SU-DHL-6 (cell line): ENCODE measurements around the gene PPP1R3D.
"Not testable (repeated sequence)": the region's sequence is repeated elsewhere in the genome, so short reads cannot be mapped to it uniquely, and the experiment has no call there.

Experiments used
- H2AFZ ChIP-seq: fragments of 200-600 bp; sonication (generic); 2 replicates; pipeline ENCODE4 v1.6.1; 2014; ENCODE audit warnings: low read depth, mild to moderate bottlenecking, moderate library complexity, mixed read lengths, antibody characterized with exemption, low read length; ENCODE audit not compliant: severe bottlenecking
- H3F3A ChIP-seq: fragments of 200-600 bp; shearing (Covaris generic); 2 replicates; pipeline ENCODE4 v1.6.0; 2016; ENCODE audit warnings: antibody characterized with exemption, mild to moderate bottlenecking; ENCODE audit not compliant: insufficient read depth
- H3K27ac ChIP-seq: fragments of 200-600 bp; sonication (generic); 2 replicates; pipeline ENCODE4 v1.5.1; 2016; ENCODE audit warnings: low read depth, mild to moderate bottlenecking, low read length, moderate library complexity, mixed read lengths
- H3K27me3 ChIP-seq: fragments of 200-600 bp; sonication (generic), shearing (Covaris generic); 2 replicates; pipeline ENCODE4 v1.6.0; 2014; ENCODE audit warnings: mild to moderate bottlenecking, low read length
- H3K36me3 ChIP-seq: fragments of 200-600 bp; sonication (generic); 2 replicates; pipeline ENCODE4 v1.6.1; 2014; ENCODE audit warnings: mild to moderate bottlenecking, low read length, mixed read lengths
- H3K4me2 ChIP-seq: fragments of 300-600, 200-600 bp; shearing (Covaris generic), sonication (generic); 2 replicates; pipeline ENCODE4 v1.6.0; 2014; ENCODE audit warnings: low read length, low read depth, mild to moderate bottlenecking; ENCODE audit not compliant: poor library complexity, severe bottlenecking
- H3K4me3 ChIP-seq: fragments of 200-600 bp; sonication (generic); 2 replicates; pipeline ENCODE4 v1.5.1; 2014; ENCODE audit warnings: antibody characterized with exemption, low read length, mild to moderate bottlenecking, mixed read lengths; ENCODE audit not compliant: insufficient read depth, poor library complexity, severe bottlenecking
- H3K79me2 ChIP-seq: fragments of 200-600 bp; sonication (generic); 2 replicates; pipeline ENCODE4 v1.6.1; 2014; ENCODE audit warnings: mild to moderate bottlenecking, low read length, moderate library complexity; ENCODE audit not compliant: insufficient read depth
- H3K9ac ChIP-seq: fragments of 200-600 bp; sonication (generic); 2 replicates; pipeline ENCODE4 v1.7.0; 2014; ENCODE audit warnings: mild to moderate bottlenecking, low read length
- H3K9me2 ChIP-seq: fragments of 200-600 bp; sonication (generic); replicated peaks from 2 replicates; pipeline ENCODE4 v1.6.1; 2014; ENCODE audit warnings: low read length; ENCODE audit not compliant: insufficient read depth
- H3K9me3 ChIP-seq: fragments of 200-600 bp; sonication (generic); 2 replicates; pipeline ENCODE4 v1.6.1; 2014; ENCODE audit warnings: low read length, mixed read lengths; ENCODE audit not compliant: insufficient read depth
- H4K20me1 ChIP-seq: fragments of 200-600 bp; sonication (generic); 2 replicates; pipeline ENCODE4 v1.6.1; 2014; ENCODE audit warnings: low read depth, mild to moderate bottlenecking, antibody characterized with exemption, low read length, moderate library complexity, mixed read lengths
- EZH2phosphoT487 ChIP-seq: fragments of 200-600 bp; sonication (generic), shearing (Covaris generic); conservative IDR thresholded peaks from 2 replicates; pipeline ENCODE4 v1.6.1; 2018; ENCODE audit warnings: mild to moderate bottlenecking, antibody characterized with exemption, low read length, moderate library complexity, mixed read lengths
- TF ChIP-seq, protein P1 (sequence below): fragments of 200-600 bp; sonication (generic); IDR thresholded peaks from one replicate; pipeline ENCODE4 v1.5.1; 2017; ENCODE audit warnings: antibody characterized with exemption, mild to moderate bottlenecking, low read length, moderate library complexity; ENCODE audit not compliant: insufficient read depth, poor library complexity, severe bottlenecking

Gene PPP1R3D

DNA sequence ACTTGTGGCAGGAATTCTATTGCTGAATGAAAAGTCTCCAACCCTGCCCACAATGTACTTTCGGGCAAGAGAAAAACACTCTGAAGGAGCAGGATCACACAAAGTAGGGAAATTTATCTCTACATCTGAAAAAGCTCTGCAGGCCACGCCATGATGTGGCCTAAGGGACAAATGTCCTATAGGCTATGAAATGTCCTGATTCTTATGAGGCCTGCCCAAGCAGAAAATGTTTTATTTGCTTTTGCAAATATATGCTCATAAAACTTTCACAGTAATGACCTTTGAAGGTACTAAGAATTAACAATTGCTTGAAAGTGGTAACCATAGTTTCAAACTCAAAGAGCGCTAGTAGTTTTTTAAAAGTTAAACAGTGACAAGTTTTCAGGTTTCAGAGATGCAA lies 37.6 kb downstream of the PPP1R3D start:
- H3K9me2 ChIP-seq = no peaks in the 10 kb centered on the region
- no peak overlapping the region for H2AFZ ChIP-seq
- no peak overlapping the region for H3K9ac ChIP-seq
- H3K27ac ChIP-seq = no peak overlapping the region
- no peak for TF ChIP-seq EZH2phosphoT487
- TF ChIP-seq, protein P1, sequence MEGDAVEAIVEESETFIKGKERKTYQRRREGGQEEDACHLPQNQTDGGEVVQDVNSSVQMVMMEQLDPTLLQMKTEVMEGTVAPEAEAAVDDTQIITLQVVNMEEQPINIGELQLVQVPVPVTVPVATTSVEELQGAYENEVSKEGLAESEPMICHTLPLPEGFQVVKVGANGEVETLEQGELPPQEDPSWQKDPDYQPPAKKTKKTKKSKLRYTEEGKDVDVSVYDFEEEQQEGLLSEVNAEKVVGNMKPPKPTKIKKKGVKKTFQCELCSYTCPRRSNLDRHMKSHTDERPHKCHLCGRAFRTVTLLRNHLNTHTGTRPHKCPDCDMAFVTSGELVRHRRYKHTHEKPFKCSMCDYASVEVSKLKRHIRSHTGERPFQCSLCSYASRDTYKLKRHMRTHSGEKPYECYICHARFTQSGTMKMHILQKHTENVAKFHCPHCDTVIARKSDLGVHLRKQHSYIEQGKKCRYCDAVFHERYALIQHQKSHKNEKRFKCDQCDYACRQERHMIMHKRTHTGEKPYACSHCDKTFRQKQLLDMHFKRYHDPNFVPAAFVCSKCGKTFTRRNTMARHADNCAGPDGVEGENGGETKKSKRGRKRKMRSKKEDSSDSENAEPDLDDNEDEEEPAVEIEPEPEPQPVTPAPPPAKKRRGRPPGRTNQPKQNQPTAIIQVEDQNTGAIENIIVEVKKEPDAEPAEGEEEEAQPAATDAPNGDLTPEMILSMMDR = no peak
- no peaks in the 10 kb centered on the region for H3K79me2 ChIP-seq
- H3K27me3 ChIP-seq = no peaks in the 10 kb centered on the region
- no peaks in the 10 kb centered on the region for H4K20me1 ChIP-seq
- no peak overlapping the region for H3K4me2 ChIP-seq
- H3K9me3 ChIP-seq = no peaks in the 10 kb centered on the region
- no peaks in the 10 kb centered on the region for H3F3A ChIP-seq
- H3K36me3 ChIP-seq = no peaks in the 10 kb centered on the region
- H3K4me3 ChIP-seq = no peak overlapping the region

DNA sequence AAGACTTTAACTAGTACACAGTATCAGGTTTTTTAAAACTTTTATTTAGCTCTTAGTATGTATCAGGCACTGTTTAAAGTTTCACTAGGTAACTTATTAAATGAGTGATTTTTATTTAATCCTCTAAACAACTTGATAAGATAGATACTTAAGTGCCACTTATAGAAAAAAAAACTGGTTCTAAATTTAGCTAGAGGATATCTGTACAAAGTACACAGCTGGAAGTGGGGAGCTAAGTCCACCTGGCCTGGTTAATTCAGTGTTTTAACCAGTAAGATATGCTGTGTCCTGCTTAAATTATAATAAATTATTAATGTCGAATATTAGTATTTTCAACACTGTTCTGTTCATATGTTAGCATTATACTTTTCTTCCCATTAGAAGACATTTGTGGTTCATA lies 44.2 kb downstream of the PPP1R3D start:
- TF ChIP-seq, protein P1 = no peak
- no peak for TF ChIP-seq EZH2phosphoT487
- H2AFZ ChIP-seq = no peak overlapping the region
- no peaks in the 10 kb centered on the region for H4K20me1 ChIP-seq
- no peak overlapping the region for H3K4me2 ChIP-seq
- H3K9me3 ChIP-seq = no peaks in the 10 kb centered on the region
- no peaks in the 10 kb centered on the region for H3K9me2 ChIP-seq
- H3K27me3 ChIP-seq = no peaks in the 10 kb centered on the region
- H3F3A ChIP-seq = no peaks in the 10 kb centered on the region
- no peak overlapping the region for H3K27ac ChIP-seq
- no peaks in the 10 kb centered on the region for H3K79me2 ChIP-seq
- no peaks in the 10 kb centered on the region for H3K36me3 ChIP-seq
- H3K4me3 ChIP-seq = no peak overlapping the region
- H3K9ac ChIP-seq = no peak overlapping the region

DNA sequence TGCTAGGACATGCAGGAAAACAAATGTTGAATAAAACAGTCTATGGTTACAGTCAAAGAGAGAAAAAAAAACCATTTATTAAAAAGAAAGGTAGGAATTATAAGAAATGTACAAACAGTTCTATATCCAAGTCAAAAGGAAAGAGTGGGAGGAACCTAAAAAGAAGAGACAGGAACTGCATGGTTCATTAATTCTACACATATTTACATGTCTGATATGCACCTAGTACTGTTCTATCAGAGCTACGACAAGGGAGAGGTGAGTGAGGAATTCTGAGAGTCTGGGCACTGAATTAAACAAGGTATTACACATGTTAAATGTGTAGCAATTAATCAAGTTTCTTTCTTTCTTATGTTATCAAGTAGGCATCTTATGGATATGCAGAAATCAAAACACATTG lies 48.5 kb downstream of the PPP1R3D start:
- no peaks in the 10 kb centered on the region for H4K20me1 ChIP-seq
- no peaks in the 10 kb centered on the region for H3K9me3 ChIP-seq
- H3K9ac ChIP-seq = no peak overlapping the region
- H3K9me2 ChIP-seq = no peaks in the 10 kb centered on the region
- H3K27me3 ChIP-seq = no peaks in the 10 kb centered on the region
- no peak for TF ChIP-seq EZH2phosphoT487
- TF ChIP-seq, protein P1 = no peak
- no peaks in the 10 kb centered on the region for H3K36me3 ChIP-seq
- no peak overlapping the region for H3K27ac ChIP-seq
- H3K79me2 ChIP-seq = no peaks in the 10 kb centered on the region
- H3K4me2 ChIP-seq = peak overlapping the region; percentile 4
- H3F3A ChIP-seq = no peaks in the 10 kb centered on the region
- no peak overlapping the region for H3K4me3 ChIP-seq
- H2AFZ ChIP-seq = peak overlapping the region; percentile 23

DNA sequence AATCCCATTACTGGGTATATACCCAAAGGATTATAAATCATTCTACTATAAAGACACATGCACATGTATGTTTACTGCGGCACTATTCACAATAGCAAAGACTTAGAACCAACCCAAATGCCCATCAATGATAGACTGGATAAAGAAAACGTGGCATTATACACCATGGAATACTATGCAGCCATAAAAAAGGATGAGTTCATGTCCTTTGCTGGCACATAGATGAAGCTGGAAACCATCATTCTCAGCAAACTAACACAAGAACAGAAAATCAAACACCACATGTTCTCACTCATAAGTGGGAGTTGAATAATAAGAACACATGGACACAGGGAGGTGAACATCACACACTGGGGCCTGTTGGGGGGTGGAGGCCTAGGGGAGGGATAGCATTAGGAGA lies 50.1 kb downstream of the PPP1R3D start:
- H3K27me3 ChIP-seq, H3K9me3 ChIP-seq, H3F3A ChIP-seq, H4K20me1 ChIP-seq, H3K27ac ChIP-seq, H3K36me3 ChIP-seq, H2AFZ ChIP-seq, H3K4me2 ChIP-seq, H3K9me2 ChIP-seq, H3K4me3 ChIP-seq, H3K79me2 ChIP-seq, H3K9ac ChIP-seq: not testable (repeated sequence)
